Spleen (tissue), 7 donors: Measurements from ENCODE around the gene DMRTC1.
"Not testable (repeated sequence)": the region's sequence is repeated elsewhere in the genome, so short reads cannot be mapped to it uniquely, and the experiment has no call there.

ENCODE experiments used
- CTCF ChIP-seq, 11 experiments: fragments of 200-600 bp in 7 of 11; fragments of 450-650 bp in 4 of 11; sonication (generic) in 4 of 11; IDR thresholded peaks in 8 of 11; conservative IDR thresholded peaks in 3 of 11; 1 replicate in 7 of 11; 2 replicates in 4 of 11; pipeline versions ENCODE4 v1.4.0 to v1.8.0; 2016 to 2021; ENCODE audit warnings: antibody characterized with exemption in 11 of 11, inconsistent platforms in 4 of 11, mild to moderate bottlenecking in 1 of 11
- POLR2AphosphoS5 ChIP-seq, 3 donors: sonication (generic); formaldehyde crosslinking; IDR thresholded peaks; one replicate each; pipeline ENCODE4 v1.5.1; 2017; ENCODE audit warnings: antibody characterized with exemption in 3 of 3
- donor health status: DM: no; HTN: no; CAD: no; lungs with moderate emphysema.
- donor health status: DM: no; HTN: no; CAD: no.
- donor health status: DM: no; HTN: no; CAD: no.

DNA sequence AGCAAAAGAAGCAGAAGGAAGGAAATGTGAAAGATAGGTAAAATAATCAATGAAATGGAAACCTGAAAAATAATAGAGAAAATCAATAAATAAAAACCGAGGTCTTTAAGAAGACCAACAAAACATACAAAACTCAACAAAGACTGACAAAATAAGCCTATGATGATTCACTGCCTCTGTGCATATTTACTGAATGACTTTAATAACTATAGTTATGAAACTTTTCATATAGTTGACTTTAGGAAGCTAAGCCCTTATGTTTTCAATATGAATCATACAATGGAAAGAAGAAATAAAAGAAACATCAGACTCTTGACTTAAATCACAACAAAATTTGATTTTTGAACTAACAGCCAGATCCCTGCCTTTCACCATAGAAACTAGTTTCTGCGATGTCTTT, 106.1 kb downstream of the DMRTC1 start:
- TF ChIP-seq CTCF (IDR thresholded peaks at IDR 0.05 in 8 of 11, conservative IDR thresholded peaks at IDR 0.05 in 3 of 11); POLR2AphosphoS5 (IDR thresholded peaks at IDR 0.05): not testable (repeated sequence)
